Astrocyte of the cerebellum (primary cell): ENCODE data around the gene RAPGEF5.

Experiments used
- DNase-seq: peaks from one replicate; pipeline ENCODE4 v3.0.0-alpha.2; 2011; ENCODE audit warnings: low read depth
- H3K4me3 ChIP-seq: 2 replicates; pipeline ENCODE4 v1.5.1; 2011; ENCODE audit warnings: mild to moderate bottlenecking, low read depth, low read length, moderate library complexity
- in situ Hi-C: cut with HindIII; loops from 2 replicates; pipeline ENCODE4 v1.10.0; 2017; ENCODE audit warnings: low sequenced_read_pairs
- TF ChIP-seq, protein P1 (sequence below): IDR thresholded peaks from 2 replicates; pipeline ENCODE4 v1.5.1; 2012; ENCODE audit warnings: low read length, low read depth, moderate library complexity, mild to moderate bottlenecking; ENCODE audit errors: missing control alignments

Gene RAPGEF5

DNA sequence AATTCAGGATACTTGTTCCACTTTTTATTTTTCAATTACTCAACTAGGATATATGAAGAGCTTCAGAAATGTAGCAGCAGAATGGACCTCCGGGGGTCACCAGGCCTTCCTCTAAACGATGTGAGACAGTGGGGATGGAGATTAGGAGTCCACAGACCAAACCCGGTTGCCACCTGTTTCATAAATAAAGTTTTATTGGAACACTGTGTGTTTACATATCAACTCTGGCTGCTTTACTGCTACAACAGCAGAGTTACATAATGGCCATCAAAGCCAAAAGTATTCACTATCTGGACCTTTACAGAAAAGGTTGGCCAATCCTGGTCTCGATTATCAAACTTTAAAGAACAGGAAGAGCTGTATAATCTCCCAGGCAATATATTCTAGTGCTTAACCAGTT is 30.8 kb downstream of the RAPGEF5 start:
- H3K4me3 ChIP-seq = no peak overlapping the region
- in situ Hi-C loops = no loop called here
- TF ChIP-seq, protein P1, sequence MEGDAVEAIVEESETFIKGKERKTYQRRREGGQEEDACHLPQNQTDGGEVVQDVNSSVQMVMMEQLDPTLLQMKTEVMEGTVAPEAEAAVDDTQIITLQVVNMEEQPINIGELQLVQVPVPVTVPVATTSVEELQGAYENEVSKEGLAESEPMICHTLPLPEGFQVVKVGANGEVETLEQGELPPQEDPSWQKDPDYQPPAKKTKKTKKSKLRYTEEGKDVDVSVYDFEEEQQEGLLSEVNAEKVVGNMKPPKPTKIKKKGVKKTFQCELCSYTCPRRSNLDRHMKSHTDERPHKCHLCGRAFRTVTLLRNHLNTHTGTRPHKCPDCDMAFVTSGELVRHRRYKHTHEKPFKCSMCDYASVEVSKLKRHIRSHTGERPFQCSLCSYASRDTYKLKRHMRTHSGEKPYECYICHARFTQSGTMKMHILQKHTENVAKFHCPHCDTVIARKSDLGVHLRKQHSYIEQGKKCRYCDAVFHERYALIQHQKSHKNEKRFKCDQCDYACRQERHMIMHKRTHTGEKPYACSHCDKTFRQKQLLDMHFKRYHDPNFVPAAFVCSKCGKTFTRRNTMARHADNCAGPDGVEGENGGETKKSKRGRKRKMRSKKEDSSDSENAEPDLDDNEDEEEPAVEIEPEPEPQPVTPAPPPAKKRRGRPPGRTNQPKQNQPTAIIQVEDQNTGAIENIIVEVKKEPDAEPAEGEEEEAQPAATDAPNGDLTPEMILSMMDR = no peak
- no peak for DNase-seq

DNA sequence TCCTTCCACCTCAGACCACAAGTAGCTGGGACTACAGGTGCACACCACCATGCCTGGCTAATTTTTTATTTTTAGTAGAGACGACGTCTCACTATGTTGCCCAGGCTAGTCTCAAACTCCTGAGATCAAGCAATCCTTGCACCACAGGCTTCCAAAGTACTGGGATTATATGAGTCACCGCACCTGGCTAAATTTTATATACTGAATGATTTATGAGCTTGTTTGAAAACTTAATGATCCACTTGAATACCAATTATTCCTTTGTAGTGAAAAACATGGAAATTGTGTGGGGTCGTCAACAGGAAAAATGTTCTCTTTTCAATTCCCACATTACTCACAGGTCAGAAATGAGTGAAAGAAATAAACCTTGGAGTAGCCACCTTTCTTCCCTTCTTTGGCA is 31.3 kb downstream of the RAPGEF5 start:
- H3K4me3 ChIP-seq = no peak overlapping the region
- DNase-seq = no peak
- TF ChIP-seq, protein P1 = no peak
- in situ Hi-C loops = no loop called here

DNA sequence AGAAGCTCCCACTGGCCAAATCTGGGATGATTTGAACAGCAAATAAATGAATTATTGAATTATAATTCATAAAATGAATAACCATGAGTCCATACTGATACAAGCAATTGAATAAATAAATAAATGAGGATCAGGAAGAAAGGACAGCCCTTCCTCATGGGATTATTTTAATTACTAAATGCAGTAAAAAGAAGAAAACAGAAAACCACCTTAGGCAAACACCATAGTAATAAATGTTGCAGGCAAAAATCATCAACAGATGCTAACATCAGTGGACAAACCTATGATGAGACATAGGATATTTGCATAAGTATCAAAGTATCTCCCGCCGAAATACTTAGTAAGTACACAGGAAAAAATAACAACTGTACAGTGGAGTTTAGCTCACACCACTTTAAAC is 33.2 kb downstream of the RAPGEF5 start:
- DNase-seq = no peak
- in situ Hi-C loops = no loop called here
- H3K4me3 ChIP-seq = no peak overlapping the region
- TF ChIP-seq, protein P1 = no peak

DNA sequence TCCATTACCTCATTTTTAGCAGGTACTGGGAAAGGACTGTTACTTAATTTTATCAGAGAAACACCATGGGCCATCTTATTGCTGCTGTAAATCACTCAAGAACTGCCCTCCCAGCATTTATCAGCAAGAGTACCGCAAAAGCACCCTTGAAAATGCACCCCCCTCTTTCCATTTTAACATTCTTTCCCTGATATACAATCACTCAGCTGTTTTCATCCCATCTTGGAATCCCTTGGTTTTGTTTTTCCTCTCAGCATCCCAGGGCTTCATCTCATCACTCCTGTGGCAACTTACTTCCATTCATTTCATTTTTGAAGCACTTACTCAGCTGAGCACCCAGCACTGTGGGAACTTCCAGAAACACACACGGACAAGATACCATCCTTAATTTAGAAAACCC is 36.5 kb downstream of the RAPGEF5 start:
- no peak for DNase-seq
- TF ChIP-seq, protein P1 = no peak
- H3K4me3 ChIP-seq = no peak overlapping the region
- in situ Hi-C loops = no loop called here

DNA sequence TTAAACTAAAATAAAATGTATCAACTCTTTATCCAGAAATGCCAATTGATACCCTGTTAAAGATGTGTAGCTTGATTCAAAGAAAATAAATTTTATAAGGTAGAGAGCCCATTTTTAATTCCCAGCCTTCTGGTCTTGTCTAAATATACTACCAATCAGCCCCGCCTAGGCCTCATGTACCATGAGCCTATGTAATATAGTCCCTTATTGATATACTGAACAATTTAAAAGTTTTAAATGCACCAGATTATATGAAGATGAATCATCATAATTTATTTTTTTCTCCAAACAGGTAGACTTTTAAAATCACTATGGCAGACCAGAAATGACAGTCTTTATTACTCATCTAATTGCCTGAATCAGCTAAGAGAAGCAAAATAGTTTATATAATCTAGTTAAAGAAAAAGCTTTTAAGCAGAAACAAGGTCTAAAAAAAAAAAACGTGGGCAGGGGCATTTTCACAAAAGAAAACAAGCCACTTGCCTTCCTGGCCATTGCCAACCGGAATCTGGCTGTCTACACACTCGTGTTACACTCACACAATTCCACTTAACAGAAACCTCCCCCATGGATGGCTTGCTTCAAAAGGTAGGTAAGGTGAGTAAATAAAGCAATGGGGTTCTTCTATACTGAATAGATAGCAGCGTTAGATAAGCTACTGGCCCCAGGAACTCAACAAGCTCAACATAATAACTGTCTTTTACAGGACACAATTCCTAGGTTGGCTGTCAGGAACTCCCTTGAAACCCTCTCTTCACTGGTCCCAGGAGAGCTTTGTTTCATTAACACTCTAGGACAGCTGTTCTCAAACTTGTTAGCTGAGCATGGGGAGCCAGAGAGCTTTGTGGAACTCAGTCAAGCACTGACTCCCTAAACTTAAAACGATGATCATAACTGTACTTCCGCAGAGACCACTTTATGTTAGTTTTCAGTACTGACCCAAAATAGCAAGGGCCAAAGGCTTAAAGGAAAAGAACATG is 37.2 kb downstream of the RAPGEF5 start:
- H3K4me3 ChIP-seq = no peak overlapping the region
- DNase-seq = no peak
- TF ChIP-seq, protein P1 = no peak
- in situ Hi-C loops = no loop called here

DNA sequence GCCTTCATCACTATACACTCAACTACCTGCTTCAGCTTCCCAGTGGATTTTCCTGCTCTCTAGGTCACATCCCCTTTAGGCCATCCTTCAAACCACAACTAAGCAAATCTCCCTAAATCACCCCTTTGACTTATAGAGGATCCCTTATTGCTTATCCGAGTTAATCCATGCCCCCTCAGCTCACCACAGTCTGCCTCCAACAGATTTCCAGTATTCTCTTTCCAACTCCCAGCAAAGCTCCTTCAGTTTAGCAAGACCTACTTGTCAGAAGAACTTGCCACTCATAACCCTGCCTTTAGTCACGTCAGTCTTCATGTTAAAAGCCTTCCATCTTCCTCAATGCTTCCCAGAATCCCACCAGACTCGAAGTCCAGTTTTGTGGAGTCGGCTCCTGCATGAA is 38.6 kb downstream of the RAPGEF5 start:
- no peak overlapping the region for H3K4me3 ChIP-seq
- in situ Hi-C loops = no loop called here
- no peak for DNase-seq
- TF ChIP-seq, protein P1 = no peak
